Measurements from ENCODE around the gene CAMSAP1. TPM values are rescaled to one million over a fixed set of nuclear protein-coding genes. Genes with fewer than 3 reads are reported as not detected.

CAMSAP1 gene
- total and polyA plus RNA-seq, 2 of the 4 experiments (the other 2 are of a cell fraction): 8.2 to 19.5 TPM

DNA sequence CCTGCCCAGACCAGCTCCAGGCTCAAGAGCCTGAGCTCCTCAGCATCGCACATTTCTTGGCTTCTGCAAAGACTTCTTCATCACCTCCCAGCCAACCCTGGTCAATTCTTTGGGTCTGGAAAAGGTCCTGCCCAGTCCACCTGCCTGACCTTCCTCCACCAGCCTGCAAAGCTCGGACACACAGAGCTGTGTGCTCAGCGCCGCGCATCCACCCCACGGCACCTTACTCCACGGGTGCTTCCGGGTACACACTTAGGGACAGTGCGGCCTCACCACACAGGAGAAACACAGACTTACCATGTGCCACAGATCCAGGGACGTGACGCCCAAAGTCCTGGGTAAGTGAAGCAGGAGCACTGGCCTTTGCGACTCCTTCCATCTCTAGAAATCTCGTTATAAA lies 108.1 kb downstream of the CAMSAP1 start:
- Histone ChIP-seq H3K4me2 (ENCODE audit: low read depth, low read length) (no peak overlapping the region), H2AFZ (replicated peaks; ENCODE audit: low read length, poor library complexity) (no peak overlapping the region), H3K9me1 (ENCODE audit: insufficient read depth, low read length) (no peaks in the 10 kb centered on the region), H3K79me1 (ENCODE audit: low read depth in 1 of 2, low read length in 2 of 2) (no peaks in the 10 kb centered on the region), H2BK20ac (ENCODE audit: low read depth, low read length) (no peak overlapping the region), H2AK5ac (ENCODE audit: low read depth, low read length) (no peak overlapping the region), H3K4me3 (ENCODE audit: insufficient read depth, low read depth, low read length) (no peak overlapping the region), H4K20me1 (ENCODE audit: insufficient read depth, low read length) (no peaks in the 10 kb centered on the region), H2AK9ac (replicated peaks; ENCODE audit: low read depth, low read length, poor library complexity) (peak overlapping the region; percentile 13), H3K9me3 (ENCODE audit: control insufficient read depth, insufficient read depth, low read length) (no peaks in the 10 kb centered on the region), H4K5ac (ENCODE audit: low read depth, low read length) (no peak overlapping the region), H3K36me3 (ENCODE audit: control insufficient read depth, insufficient read depth, low read length) (no peaks in the 10 kb centered on the region), H4K91ac (ENCODE audit: insufficient read depth, low read depth, low read length) (no peak overlapping the region), H3K9ac (ENCODE audit: low read depth, low read length) (no peak overlapping the region), H3K14ac (replicated peaks; ENCODE audit: low read depth, low read length) (no peak overlapping the region), H3K27me3 (ENCODE audit: control insufficient read depth, insufficient read depth, low read length) (peaks cover 4% of the 10 kb centered on the region; the same call in 1 of the 2 replicates), H3K56ac (ENCODE audit: extremely low read depth, insufficient read depth, low read length) (no peak overlapping the region), H4K8ac (ENCODE audit: low read depth in 2 of 2, low read length in 2 of 2) (no peak overlapping the region), H2BK5ac (ENCODE audit: low read depth, low read length, poor library complexity, severe bottlenecking) (no peak overlapping the region), H3K4ac (ENCODE audit: low read depth, low read length) (no peak overlapping the region), H3K4me1 (ENCODE audit: control insufficient read depth, insufficient read depth, low read length) (no peaks in the 10 kb centered on the region), H3K18ac (ENCODE audit: low read depth, low read length) (no peak overlapping the region), H3K23ac (ENCODE audit: low read depth, low read length) (no peak overlapping the region), H3K27ac (ENCODE audit: insufficient read depth, low read length) (no peak overlapping the region), H2BK15ac (ENCODE audit: low read depth, low read length) (no peak overlapping the region), H2BK120ac (ENCODE audit: low read depth, low read length) (no peak overlapping the region)
- ChIA-PET POLR2A (ENCODE audit: unreplicated experiment) (no interaction called here), CTCF (no interaction called here)
- in situ Hi-C loops (cut with MboI; ENCODE audit: low sequenced_read_pairs): no loop called here
- TF ChIP-seq, protein P1, sequence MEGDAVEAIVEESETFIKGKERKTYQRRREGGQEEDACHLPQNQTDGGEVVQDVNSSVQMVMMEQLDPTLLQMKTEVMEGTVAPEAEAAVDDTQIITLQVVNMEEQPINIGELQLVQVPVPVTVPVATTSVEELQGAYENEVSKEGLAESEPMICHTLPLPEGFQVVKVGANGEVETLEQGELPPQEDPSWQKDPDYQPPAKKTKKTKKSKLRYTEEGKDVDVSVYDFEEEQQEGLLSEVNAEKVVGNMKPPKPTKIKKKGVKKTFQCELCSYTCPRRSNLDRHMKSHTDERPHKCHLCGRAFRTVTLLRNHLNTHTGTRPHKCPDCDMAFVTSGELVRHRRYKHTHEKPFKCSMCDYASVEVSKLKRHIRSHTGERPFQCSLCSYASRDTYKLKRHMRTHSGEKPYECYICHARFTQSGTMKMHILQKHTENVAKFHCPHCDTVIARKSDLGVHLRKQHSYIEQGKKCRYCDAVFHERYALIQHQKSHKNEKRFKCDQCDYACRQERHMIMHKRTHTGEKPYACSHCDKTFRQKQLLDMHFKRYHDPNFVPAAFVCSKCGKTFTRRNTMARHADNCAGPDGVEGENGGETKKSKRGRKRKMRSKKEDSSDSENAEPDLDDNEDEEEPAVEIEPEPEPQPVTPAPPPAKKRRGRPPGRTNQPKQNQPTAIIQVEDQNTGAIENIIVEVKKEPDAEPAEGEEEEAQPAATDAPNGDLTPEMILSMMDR (conservative IDR thresholded peaks at IDR 0.05; ENCODE audit: low read depth, low read length): no peak
- TF ChIP-seq FOS (IDR thresholded peaks at IDR 0.05; ENCODE audit: low read depth, low read length): no peak
- TF ChIP-seq, protein P2, sequence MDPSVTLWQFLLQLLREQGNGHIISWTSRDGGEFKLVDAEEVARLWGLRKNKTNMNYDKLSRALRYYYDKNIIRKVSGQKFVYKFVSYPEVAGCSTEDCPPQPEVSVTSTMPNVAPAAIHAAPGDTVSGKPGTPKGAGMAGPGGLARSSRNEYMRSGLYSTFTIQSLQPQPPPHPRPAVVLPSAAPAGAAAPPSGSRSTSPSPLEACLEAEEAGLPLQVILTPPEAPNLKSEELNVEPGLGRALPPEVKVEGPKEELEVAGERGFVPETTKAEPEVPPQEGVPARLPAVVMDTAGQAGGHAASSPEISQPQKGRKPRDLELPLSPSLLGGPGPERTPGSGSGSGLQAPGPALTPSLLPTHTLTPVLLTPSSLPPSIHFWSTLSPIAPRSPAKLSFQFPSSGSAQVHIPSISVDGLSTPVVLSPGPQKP (IDR thresholded peaks at IDR 0.05; ENCODE audit: borderline replicate concordance, low read depth, low read length): no peak
- TF ChIP-seq MXI1 (IDR thresholded peaks at IDR 0.05; ENCODE audit: borderline replicate concordance, low read depth, low read length): no peak
- no peak for TF ChIP-seq BHLHE40 (IDR thresholded peaks at IDR 0.05; ENCODE audit: low read depth, low read length)
- TF ChIP-seq CHD1 (IDR thresholded peaks at IDR 0.05; ENCODE audit: low read depth, low read length): no peak
- TF ChIP-seq MAZ (IDR thresholded peaks at IDR 0.05; ENCODE audit: borderline replicate concordance, low read depth, low read length): no peak
- TF ChIP-seq RAD21 (IDR thresholded peaks at IDR 0.05; ENCODE audit: low read length): no peak
- no peak for TF ChIP-seq RCOR1 (IDR thresholded peaks at IDR 0.05; ENCODE audit: insufficient replicate concordance, low read length)
- TF ChIP-seq RFX5 (IDR thresholded peaks at IDR 0.05; ENCODE audit: low read depth, low read length): no peak
- no peak for TF ChIP-seq SMC3 (IDR thresholded peaks at IDR 0.05; ENCODE audit: low read depth, low read length)
- no peak for TF ChIP-seq USF2 (IDR thresholded peaks at IDR 0.05; ENCODE audit: low read depth, low read length)
- ATAC-seq (ENCODE audit: low read depth) (no peak), DNase-seq (no peak)
- no TSS peak for BruUV-seq (replicated peaks)
- dilution Hi-C loops (cut with HindIII; ENCODE audit: low sequenced_read_pairs, unreplicated experiment): no loop called here
- 83% methylated on average over 2 of the region's 13 CpGs; no CpG with 5 or more reads in 1 of the 2 experiments for WGBS, 2 experiments (ENCODE audit: extremely low coverage in 2 of 2, insufficient read length in 1 of 2)
- intact Hi-C loops (cut with micrococcal nuclease): loop anchor here (5.0 to 10.0 kb wide), 2 partner anchors 194 to 323 kb away; no protein-coding TSS in a partner anchor

Measured in IMR-90 (cell line).